Measurements from ENCODE around the gene LIMCH1.

DNA sequence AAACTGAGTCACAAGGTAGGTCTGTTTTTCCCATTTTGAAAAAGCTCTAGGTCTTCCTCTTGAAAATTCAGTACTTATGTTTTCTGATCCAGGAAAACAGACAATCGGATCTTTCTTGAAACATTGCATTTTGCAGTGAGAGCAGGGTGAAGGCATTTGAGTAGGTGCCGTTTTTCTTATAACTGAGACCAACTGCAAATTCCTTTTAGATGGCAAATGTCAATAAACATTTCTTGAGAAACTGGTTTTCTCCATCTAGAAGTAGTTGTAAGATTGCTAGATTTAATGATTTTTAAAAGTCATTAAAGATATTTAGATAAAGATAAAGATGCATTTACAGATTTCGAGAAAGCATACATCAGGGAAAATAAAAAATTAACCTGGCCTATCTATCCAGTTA is 118.1 kb downstream of the LIMCH1 start:
- TF ChIP-seq CTCF (IDR thresholded peaks at IDR 0.05) = no peak
- TF ChIP-seq, protein P1, sequence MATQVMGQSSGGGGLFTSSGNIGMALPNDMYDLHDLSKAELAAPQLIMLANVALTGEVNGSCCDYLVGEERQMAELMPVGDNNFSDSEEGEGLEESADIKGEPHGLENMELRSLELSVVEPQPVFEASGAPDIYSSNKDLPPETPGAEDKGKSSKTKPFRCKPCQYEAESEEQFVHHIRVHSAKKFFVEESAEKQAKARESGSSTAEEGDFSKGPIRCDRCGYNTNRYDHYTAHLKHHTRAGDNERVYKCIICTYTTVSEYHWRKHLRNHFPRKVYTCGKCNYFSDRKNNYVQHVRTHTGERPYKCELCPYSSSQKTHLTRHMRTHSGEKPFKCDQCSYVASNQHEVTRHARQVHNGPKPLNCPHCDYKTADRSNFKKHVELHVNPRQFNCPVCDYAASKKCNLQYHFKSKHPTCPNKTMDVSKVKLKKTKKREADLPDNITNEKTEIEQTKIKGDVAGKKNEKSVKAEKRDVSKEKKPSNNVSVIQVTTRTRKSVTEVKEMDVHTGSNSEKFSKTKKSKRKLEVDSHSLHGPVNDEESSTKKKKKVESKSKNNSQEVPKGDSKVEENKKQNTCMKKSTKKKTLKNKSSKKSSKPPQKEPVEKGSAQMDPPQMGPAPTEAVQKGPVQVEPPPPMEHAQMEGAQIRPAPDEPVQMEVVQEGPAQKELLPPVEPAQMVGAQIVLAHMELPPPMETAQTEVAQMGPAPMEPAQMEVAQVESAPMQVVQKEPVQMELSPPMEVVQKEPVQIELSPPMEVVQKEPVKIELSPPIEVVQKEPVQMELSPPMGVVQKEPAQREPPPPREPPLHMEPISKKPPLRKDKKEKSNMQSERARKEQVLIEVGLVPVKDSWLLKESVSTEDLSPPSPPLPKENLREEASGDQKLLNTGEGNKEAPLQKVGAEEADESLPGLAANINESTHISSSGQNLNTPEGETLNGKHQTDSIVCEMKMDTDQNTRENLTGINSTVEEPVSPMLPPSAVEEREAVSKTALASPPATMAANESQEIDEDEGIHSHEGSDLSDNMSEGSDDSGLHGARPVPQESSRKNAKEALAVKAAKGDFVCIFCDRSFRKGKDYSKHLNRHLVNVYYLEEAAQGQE (IDR thresholded peaks at IDR 0.05; ENCODE audit: low read depth, low read length) = no peak
- no peak for TF ChIP-seq EZH2phosphoT487 (IDR thresholded peaks at IDR 0.05; ENCODE audit: borderline replicate concordance, low read depth)
- TF ChIP-seq ZBTB33 (IDR thresholded peaks at IDR 0.05; ENCODE audit: borderline replicate concordance, low read depth) = no peak
- TF ChIP-seq YY1 (IDR thresholded peaks at IDR 0.05; ENCODE audit: low read depth) = no peak
- TF ChIP-seq NFIC (IDR thresholded peaks at IDR 0.05; ENCODE audit: borderline replicate concordance) = no peak
- no peak for TF ChIP-seq TAF1 (IDR thresholded peaks at IDR 0.05; ENCODE audit: borderline replicate concordance, low read depth, low read length)
- no peak for TF ChIP-seq SIN3A (IDR thresholded peaks at IDR 0.05; ENCODE audit: borderline replicate concordance, low read depth, low read length)
- no peak for TF ChIP-seq USF2 (IDR thresholded peaks at IDR 0.05; ENCODE audit: borderline replicate concordance, low read depth, low read length)
- no peak for TF ChIP-seq FOXJ3 (CRISPR knock-in tag; IDR thresholded peaks at IDR 0.05)
- TF ChIP-seq RXRA (IDR thresholded peaks at IDR 0.05; ENCODE audit: borderline replicate concordance, low read depth) = no peak
- TF ChIP-seq JUND (IDR thresholded peaks at IDR 0.05) = no peak
- TF ChIP-seq POLR2AphosphoS5 (IDR thresholded peaks at IDR 0.05; ENCODE audit: low read depth, low read length) = no peak
